HFFc6 (cell line): Measurements from ENCODE around the gene IL15. TPM values are rescaled to one million over a fixed set of nuclear protein-coding genes. Genes with fewer than 3 reads are reported as not detected.

Experiments used
- DNase-seq: peaks from one replicate; pipeline ENCODE4 v3.0.0-alpha.2; 2018
- H3K27ac Mint-ChIP-seq: 2 replicates; pipeline ENCODE4 v1.8.0; 2020; ENCODE audit warnings: mild to moderate bottlenecking, mixed read lengths
- H3K27me3 Mint-ChIP-seq: 2 replicates; pipeline ENCODE4 v1.8.0; 2021; ENCODE audit warnings: mild to moderate bottlenecking, moderate library complexity, mixed read lengths; ENCODE audit not compliant: insufficient read depth
- H3K36me3 Mint-ChIP-seq: 2 replicates; pipeline ENCODE4 v1.8.0; 2021; ENCODE audit warnings: low read depth, mixed read lengths
- H3K4me1 Mint-ChIP-seq: 2 replicates; pipeline ENCODE4 v1.8.0; 2020; ENCODE audit warnings: low read depth, mixed read lengths
- H3K4me3 Mint-ChIP-seq: 2 replicates; pipeline ENCODE4 v1.8.0; 2020; ENCODE audit warnings: mild to moderate bottlenecking, moderate library complexity, mixed read lengths
- H3K9me3 Mint-ChIP-seq: 2 replicates; pipeline ENCODE4 v1.8.0; 2020; ENCODE audit warnings: mild to moderate bottlenecking, mixed read lengths
- total RNA-seq, 6 experiments: library from RNA; stranded (reverse); fragmentation: NEBNext Ultra II Directional; extraction: Animal tissue kit (Norgen Biotek cat#: 25700); gene quantifications; 2 replicates in 1 of 6; 3 replicates in 5 of 6; pipeline ENCODE4 v1.2.3, GENCODE V29; 2021
- TF ChIP-seq, protein P1 (sequence below): fragments of 200-600 bp; sonication (generic); IDR thresholded peaks from 2 replicates; pipeline ENCODE4 v1.5.0; 2021; ENCODE audit warnings: antibody characterized with exemption, mild to moderate bottlenecking

The IL15 gene
- total RNA-seq, 6 experiments from 2014 or later: 1.9 to 3.9 (median 3.4) TPM

DNA sequence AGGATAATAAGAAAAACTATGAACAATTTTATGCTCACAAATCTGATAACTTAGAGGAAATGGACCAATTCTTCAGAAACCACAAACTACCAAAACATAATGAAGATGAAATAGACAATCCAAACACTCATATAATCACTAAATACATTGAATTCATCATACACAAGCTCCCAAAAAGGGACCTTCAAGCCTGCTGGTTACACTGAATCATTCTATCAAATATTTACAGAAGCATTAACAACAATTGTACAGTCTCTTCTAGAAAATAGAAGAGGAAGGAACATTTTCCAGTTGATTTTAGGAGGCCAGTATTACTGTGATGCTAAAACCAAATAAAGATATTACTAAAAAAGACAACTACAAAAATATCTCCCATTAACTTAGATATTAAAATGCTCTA is 88.3 kb downstream of the IL15 start:
- DNase-seq: no peak
- H3K9me3 Mint-ChIP-seq: no peaks in the 10 kb centered on the region
- H3K27ac Mint-ChIP-seq: no peak overlapping the region; the same call in 1 of the 2 replicates
- TF ChIP-seq, protein P1, sequence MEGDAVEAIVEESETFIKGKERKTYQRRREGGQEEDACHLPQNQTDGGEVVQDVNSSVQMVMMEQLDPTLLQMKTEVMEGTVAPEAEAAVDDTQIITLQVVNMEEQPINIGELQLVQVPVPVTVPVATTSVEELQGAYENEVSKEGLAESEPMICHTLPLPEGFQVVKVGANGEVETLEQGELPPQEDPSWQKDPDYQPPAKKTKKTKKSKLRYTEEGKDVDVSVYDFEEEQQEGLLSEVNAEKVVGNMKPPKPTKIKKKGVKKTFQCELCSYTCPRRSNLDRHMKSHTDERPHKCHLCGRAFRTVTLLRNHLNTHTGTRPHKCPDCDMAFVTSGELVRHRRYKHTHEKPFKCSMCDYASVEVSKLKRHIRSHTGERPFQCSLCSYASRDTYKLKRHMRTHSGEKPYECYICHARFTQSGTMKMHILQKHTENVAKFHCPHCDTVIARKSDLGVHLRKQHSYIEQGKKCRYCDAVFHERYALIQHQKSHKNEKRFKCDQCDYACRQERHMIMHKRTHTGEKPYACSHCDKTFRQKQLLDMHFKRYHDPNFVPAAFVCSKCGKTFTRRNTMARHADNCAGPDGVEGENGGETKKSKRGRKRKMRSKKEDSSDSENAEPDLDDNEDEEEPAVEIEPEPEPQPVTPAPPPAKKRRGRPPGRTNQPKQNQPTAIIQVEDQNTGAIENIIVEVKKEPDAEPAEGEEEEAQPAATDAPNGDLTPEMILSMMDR: no peak
- H3K36me3 Mint-ChIP-seq: peaks cover 11% of the 10 kb centered on the region; the same call in 1 of the 2 replicates
- H3K4me1 Mint-ChIP-seq: peaks cover 30% of the 10 kb centered on the region
- no peak overlapping the region for H3K4me3 Mint-ChIP-seq
- no peaks in the 10 kb centered on the region for H3K27me3 Mint-ChIP-seq

DNA sequence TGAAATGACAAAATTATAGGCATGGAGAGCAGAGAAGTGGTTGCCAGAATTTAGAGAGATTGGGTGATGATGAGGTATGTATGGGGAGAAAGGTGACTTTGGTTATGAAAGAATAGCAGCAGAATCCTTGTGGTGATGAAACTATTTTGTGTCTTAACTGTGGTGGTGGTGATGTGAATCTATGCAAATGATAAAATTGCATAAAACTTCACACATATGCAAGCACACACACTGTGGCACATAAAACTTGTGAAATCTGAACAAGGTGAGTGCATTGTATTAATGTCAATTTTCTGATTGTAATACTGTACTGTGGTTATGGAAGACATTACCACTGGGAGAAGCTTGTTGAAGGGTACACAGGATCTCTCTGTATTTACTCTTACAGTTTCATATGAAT is 91.0 kb downstream of the IL15 start:
- no peak for DNase-seq
- H3K4me3 Mint-ChIP-seq: no peak overlapping the region
- TF ChIP-seq, protein P1: no peak
- no peaks in the 10 kb centered on the region for H3K9me3 Mint-ChIP-seq
- peaks cover 36% of the 10 kb centered on the region for H3K4me1 Mint-ChIP-seq
- no peaks in the 10 kb centered on the region; the same call in 1 of the 2 replicates for H3K27me3 Mint-ChIP-seq
- no peak overlapping the region for H3K27ac Mint-ChIP-seq
- peaks cover 15% of the 10 kb centered on the region; the same call in 1 of the 2 replicates for H3K36me3 Mint-ChIP-seq

DNA sequence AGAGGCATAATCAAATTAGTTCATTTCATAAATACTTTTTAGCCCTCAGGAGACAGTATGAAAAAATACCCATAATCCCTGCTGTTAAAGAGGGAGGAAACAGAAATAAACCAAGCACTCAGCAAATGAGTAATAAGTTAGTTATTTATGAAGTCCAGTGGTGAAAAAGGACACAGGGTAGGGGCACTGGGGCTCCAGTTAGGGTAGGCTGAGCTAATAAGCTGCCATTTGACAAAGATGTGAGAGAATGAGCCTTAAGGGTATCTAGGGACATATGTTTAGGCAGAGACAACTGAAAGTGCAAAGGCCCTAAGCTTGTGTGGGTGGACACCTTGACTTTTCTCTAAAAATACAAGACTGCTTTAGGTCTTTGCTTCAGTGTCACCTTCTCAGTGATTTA is 94.4 kb downstream of the IL15 start:
- peak; percentile 8 for DNase-seq
- H3K4me3 Mint-ChIP-seq: no peak overlapping the region
- H3K4me1 Mint-ChIP-seq: peaks cover 21% of the 10 kb centered on the region
- H3K9me3 Mint-ChIP-seq: no peaks in the 10 kb centered on the region
- H3K27ac Mint-ChIP-seq: peak overlapping the region; percentile 69; the same call in 1 of the 2 replicates
- H3K36me3 Mint-ChIP-seq: peaks cover 15% of the 10 kb centered on the region; the same call in 1 of the 2 replicates
- no peaks in the 10 kb centered on the region; the same call in 1 of the 2 replicates for H3K27me3 Mint-ChIP-seq
- TF ChIP-seq, protein P1: no peak

DNA sequence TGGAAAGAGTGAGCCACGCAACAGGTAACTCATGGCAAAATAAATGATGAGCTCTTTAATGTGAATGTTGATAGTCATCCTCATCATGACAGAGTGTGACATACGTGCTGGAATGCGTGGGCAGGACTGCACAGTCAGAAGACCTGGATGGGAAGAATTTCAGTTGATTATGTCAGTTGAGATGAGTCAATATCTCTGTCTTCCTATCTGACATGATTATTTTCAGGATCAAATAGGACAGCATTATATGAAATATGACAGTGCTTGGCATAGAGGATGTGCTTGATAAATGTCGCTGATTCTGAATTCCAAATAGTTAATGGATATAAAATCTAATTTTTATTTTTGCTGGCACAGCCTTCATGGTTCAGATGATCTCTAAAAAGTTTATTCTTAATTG is 95.1 kb downstream of the IL15 start:
- TF ChIP-seq, protein P1: no peak
- Mint-ChIP-seq H3K4me1 (peaks cover 21% of the 10 kb centered on the region), H3K27me3 (no peaks in the 10 kb centered on the region; the same call in 1 of the 2 replicates), H3K4me3 (no peak overlapping the region), H3K36me3 (peaks cover 21% of the 10 kb centered on the region), H3K27ac (peak overlapping the region; percentile 69; the same call in 1 of the 2 replicates), H3K9me3 (no peaks in the 10 kb centered on the region)
- peak; percentile 19 for DNase-seq

DNA sequence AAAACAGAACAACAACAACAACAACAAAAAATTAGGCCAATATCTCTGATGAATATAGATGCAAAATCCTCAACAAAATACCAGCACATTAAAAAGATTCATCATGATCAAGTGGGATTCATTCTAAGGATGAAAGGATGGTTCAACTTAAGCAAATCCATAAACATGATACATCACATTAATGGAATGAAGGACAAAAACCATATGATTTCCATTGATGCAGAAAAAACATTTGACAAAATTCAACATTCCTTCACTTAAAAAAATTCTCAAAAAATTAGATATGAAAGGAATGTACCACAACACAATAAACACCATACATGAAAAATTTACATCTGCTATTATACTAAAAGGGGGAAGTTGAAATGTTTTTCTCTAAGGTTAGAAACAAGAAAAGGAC is 103.3 kb downstream of the IL15 start:
- DNase-seq: no peak
- peaks cover 1% of the 10 kb centered on the region; the same call in 1 of the 2 replicates for H3K27me3 Mint-ChIP-seq
- H3K9me3 Mint-ChIP-seq: peaks cover 13% of the 10 kb centered on the region; the same call in 1 of the 2 replicates
- H3K27ac Mint-ChIP-seq: no peak overlapping the region
- H3K4me3 Mint-ChIP-seq: no peak overlapping the region
- peaks cover 31% of the 10 kb centered on the region for H3K36me3 Mint-ChIP-seq
- TF ChIP-seq, protein P1: no peak
- H3K4me1 Mint-ChIP-seq: peaks cover 16% of the 10 kb centered on the region
